ENCODE results near the gene TBC1D21.

DNA sequence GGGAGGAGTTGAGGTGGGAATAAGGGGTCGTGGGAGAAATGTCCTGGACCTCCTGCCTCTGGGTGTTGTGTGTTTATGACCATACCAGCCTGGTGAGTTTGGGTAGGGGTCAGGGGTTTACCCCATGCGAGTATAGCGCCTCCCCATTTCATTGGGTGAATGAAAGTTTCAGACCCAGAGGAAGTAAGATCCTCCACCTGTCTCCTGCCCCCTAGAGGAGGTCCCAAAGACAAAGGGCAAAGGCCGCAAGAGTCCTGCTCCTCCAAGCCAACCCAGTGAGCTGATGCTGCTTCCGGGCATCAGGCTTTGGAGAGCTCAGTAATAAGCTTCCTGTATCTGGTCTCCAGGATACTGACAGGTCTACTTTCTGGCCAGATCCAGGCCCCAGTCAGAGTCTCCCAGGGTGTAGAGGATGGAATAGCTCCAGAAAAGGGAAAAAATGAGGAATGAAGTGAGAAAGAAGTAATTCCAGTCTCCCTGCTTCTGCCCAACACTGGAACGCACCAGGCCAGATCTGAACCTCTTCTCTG lies 6.4 kb upstream of the TBC1D21 start:
- TF ChIP-seq, protein P1, sequence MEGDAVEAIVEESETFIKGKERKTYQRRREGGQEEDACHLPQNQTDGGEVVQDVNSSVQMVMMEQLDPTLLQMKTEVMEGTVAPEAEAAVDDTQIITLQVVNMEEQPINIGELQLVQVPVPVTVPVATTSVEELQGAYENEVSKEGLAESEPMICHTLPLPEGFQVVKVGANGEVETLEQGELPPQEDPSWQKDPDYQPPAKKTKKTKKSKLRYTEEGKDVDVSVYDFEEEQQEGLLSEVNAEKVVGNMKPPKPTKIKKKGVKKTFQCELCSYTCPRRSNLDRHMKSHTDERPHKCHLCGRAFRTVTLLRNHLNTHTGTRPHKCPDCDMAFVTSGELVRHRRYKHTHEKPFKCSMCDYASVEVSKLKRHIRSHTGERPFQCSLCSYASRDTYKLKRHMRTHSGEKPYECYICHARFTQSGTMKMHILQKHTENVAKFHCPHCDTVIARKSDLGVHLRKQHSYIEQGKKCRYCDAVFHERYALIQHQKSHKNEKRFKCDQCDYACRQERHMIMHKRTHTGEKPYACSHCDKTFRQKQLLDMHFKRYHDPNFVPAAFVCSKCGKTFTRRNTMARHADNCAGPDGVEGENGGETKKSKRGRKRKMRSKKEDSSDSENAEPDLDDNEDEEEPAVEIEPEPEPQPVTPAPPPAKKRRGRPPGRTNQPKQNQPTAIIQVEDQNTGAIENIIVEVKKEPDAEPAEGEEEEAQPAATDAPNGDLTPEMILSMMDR (IDR thresholded peaks at IDR 0.05) = no peak
- TF ChIP-seq POLR2A (IDR thresholded peaks at IDR 0.05) = no peak
